HepG2 (cell line): Measurements from ENCODE around the gene STK39.

ENCODE experiments used
- CEBPB ChIP-seq: IDR thresholded peaks from 2 replicates; pipeline ENCODE4 v1.6.1; 2011; ENCODE audit warnings: low read depth, low read length, improper control_type of control experiment, borderline replicate concordance
- HMGXB4 ChIP-seq, 2 experiments: sonication (generic) in 1 of 2; formaldehyde crosslinking in 1 of 2; IDR thresholded peaks; 2 replicates each; pipeline versions ENCODE4 v1.4.0 to v1.6.1; 2018 to 2020; ENCODE audit warnings: missing genetic modification reagents in 2 of 2, borderline replicate concordance in 1 of 2, low read depth in 1 of 2, mild to moderate bottlenecking in 1 of 2, missing biosample characterization in 1 of 2
- MYC ChIP-seq: sonication (generic); formaldehyde crosslinking; IDR thresholded peaks from 2 replicates; pipeline ENCODE4 v1.9.0; 2021; ENCODE audit warnings: missing genetic modification reagents, borderline replicate concordance
- POLR2A ChIP-seq, 2 experiments: IDR thresholded peaks; 2 replicates each; pipeline ENCODE4 v1.6.1; 2011; ENCODE audit warnings: low read depth in 2 of 2, low read length in 2 of 2, mild to moderate bottlenecking in 1 of 2, moderate library complexity in 1 of 2; ENCODE audit not compliant: insufficient read depth in 1 of 2
- POLR2AphosphoS2 ChIP-seq: IDR thresholded peaks from 2 replicates; pipeline ENCODE4 v1.6.1; 2011; ENCODE audit warnings: low read depth, low read length, improper control_type of control experiment
- SMC3 ChIP-seq: IDR thresholded peaks from 2 replicates; pipeline ENCODE4 v1.6.1; 2011; ENCODE audit warnings: low read length, improper control_type of control experiment
- SP1 ChIP-seq, 2 experiments: fragments of 450-650 bp in 1 of 2; sonication (generic) in 1 of 2; formaldehyde crosslinking in 1 of 2; IDR thresholded peaks; 2 replicates each; pipeline versions ENCODE4 v1.4.0 to v1.6.1; 2016 to 2020; ENCODE audit warnings: missing genetic modification reagents in 1 of 2
- TAF1 ChIP-seq: sonication (generic); formaldehyde crosslinking; IDR thresholded peaks from 2 replicates; pipeline ENCODE4 v1.4.0; 2020; ENCODE audit warnings: missing genetic modification reagents
- ZBTB33 ChIP-seq: sonication (generic); formaldehyde crosslinking; IDR thresholded peaks from 2 replicates; pipeline ENCODE4 v1.4.0; 2020; ENCODE audit warnings: missing genetic modification reagents
- ZNF143 ChIP-seq: sonication (generic); formaldehyde crosslinking; IDR thresholded peaks from 2 replicates; pipeline ENCODE4 v1.4.0; 2020; ENCODE audit warnings: missing genetic modification reagents
- ZNF232 ChIP-seq: sonication (generic); formaldehyde crosslinking; IDR thresholded peaks from 2 replicates; pipeline ENCODE4 v1.4.0; 2020; ENCODE audit warnings: missing genetic modification reagents, borderline replicate concordance
- ZNF777 ChIP-seq: sonication (generic); formaldehyde crosslinking; IDR thresholded peaks from 2 replicates; pipeline ENCODE4 v1.4.0; 2020; ENCODE audit warnings: missing genetic modification reagents
- TF ChIP-seq, protein P1 (sequence below): sonication (generic); formaldehyde crosslinking; IDR thresholded peaks from 2 replicates; pipeline ENCODE4 v1.5.0; 2020; ENCODE audit warnings: mild to moderate bottlenecking, missing genetic modification reagents, moderate library complexity
- TF ChIP-seq, protein P2 (sequence below): sonication (generic); formaldehyde crosslinking; IDR thresholded peaks from 2 replicates; pipeline ENCODE4 v1.4.0; 2020; ENCODE audit warnings: missing genetic modification reagents, borderline replicate concordance

DNA sequence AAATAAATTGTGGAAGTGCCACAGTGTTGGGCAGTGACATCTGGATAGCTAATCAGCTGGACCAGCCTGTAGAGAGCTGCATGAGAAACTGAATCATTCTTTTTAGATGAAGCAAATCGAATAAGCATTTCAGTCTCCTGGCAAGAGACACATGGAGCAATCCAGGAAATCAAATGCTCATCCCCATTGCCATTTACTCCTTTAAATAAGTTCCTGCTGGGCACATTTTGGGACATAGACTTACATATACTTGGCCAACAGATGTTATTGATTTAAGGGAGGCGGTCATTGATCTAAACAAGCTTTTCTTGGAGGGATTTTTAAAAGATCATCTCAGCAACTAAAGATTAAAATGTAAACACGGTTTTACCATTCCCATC, 307.1 kb downstream of the STK39 start:
- TF ChIP-seq ZNF143 (CRISPR knock-in tag) (no peak), SP1 (IDR thresholded peaks at IDR 0.05) (no peak), SP1 (CRISPR knock-in tag; IDR thresholded peaks at IDR 0.05) (no peak), ZNF232 (no peak), SMC3 (no peak), ZBTB33 (CRISPR knock-in tag) (no peak), TAF1 (no peak), HMGXB4 (CRISPR knock-in tag; IDR thresholded peaks at IDR 0.05; ENCODE audit: borderline replicate concordance in 1 of 2, low read depth in 1 of 2) (no peak), POLR2AphosphoS2 (no peak), MYC (CRISPR knock-in tag) (no peak), CEBPB (no peak), POLR2A (IDR thresholded peaks at IDR 0.05; ENCODE audit: insufficient read depth in 1 of 2, low read depth in 2 of 2, low read length in 2 of 2) (no peak), ZNF777 (CRISPR knock-in tag) (no peak)
- TF ChIP-seq, protein P1, sequence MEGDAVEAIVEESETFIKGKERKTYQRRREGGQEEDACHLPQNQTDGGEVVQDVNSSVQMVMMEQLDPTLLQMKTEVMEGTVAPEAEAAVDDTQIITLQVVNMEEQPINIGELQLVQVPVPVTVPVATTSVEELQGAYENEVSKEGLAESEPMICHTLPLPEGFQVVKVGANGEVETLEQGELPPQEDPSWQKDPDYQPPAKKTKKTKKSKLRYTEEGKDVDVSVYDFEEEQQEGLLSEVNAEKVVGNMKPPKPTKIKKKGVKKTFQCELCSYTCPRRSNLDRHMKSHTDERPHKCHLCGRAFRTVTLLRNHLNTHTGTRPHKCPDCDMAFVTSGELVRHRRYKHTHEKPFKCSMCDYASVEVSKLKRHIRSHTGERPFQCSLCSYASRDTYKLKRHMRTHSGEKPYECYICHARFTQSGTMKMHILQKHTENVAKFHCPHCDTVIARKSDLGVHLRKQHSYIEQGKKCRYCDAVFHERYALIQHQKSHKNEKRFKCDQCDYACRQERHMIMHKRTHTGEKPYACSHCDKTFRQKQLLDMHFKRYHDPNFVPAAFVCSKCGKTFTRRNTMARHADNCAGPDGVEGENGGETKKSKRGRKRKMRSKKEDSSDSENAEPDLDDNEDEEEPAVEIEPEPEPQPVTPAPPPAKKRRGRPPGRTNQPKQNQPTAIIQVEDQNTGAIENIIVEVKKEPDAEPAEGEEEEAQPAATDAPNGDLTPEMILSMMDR (CRISPR knock-in tag), result no peak
- TF ChIP-seq, protein P2, sequence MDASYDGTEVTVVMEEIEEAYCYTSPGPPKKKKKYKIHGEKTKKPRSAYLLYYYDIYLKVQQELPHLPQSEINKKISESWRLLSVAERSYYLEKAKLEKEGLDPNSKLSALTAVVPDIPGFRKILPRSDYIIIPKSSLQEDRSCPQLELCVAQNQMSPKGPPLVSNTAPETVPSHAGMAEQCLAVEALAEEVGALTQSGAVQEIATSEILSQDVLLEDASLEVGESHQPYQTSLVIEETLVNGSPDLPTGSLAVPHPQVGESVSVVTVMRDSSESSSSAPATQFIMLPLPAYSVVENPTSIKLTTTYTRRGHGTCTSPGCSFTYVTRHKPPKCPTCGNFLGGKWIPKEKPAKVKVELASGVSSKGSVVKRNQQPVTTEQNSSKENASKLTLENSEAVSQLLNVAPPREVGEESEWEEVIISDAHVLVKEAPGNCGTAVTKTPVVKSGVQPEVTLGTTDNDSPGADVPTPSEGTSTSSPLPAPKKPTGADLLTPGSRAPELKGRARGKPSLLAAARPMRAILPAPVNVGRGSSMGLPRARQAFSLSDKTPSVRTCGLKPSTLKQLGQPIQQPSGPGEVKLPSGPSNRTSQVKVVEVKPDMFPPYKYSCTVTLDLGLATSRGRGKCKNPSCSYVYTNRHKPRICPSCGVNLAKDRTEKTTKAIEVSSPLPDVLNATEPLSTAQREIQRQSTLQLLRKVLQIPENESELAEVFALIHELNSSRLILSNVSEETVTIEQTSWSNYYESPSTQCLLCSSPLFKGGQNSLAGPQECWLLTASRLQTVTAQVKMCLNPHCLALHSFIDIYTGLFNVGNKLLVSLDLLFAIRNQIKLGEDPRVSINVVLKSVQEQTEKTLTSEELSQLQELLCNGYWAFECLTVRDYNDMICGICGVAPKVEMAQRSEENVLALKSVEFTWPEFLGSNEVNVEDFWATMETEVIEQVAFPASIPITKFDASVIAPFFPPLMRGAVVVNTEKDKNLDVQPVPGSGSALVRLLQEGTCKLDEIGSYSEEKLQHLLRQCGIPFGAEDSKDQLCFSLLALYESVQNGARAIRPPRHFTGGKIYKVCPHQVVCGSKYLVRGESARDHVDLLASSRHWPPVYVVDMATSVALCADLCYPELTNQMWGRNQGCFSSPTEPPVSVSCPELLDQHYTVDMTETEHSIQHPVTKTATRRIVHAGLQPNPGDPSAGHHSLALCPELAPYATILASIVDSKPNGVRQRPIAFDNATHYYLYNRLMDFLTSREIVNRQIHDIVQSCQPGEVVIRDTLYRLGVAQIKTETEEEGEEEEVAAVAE (CRISPR knock-in tag), result no peak
